Activated T-helper 17 cell treated with anti-CD3 and anti-CD28 coated beads, Interleukin-2, amount 50 U/mL, for 72 hours (primary cell): ENCODE results near the gene ORC2. TPM values are rescaled to one million over a fixed set of nuclear protein-coding genes. Genes with fewer than 3 reads are reported as not detected.
"Not testable (repeated sequence)": the region's sequence is repeated elsewhere in the genome, so short reads cannot be mapped to it uniquely, and the experiment has no call there.

ENCODE experiments used
- ATAC-seq: fragments of 150-1000 bp; cut with Tn5 transposase; replicated peaks from 2 replicates; pipeline ENCODE4 v1.10.0; 2021; ENCODE audit warnings: mild to moderate bottlenecking, moderate library complexity
- H3K27ac Mint-ChIP-seq: one replicate; pipeline ENCODE4 v1.8.0; 2022; ENCODE audit warnings: mixed read lengths
- H3K27me3 Mint-ChIP-seq: one replicate; pipeline ENCODE4 v1.8.0; 2022; ENCODE audit warnings: mixed read lengths
- H3K36me3 Mint-ChIP-seq: one replicate; pipeline ENCODE4 v1.8.0; 2022; ENCODE audit warnings: low read depth, mild to moderate bottlenecking, mixed read lengths
- H3K4me1 Mint-ChIP-seq: one replicate; pipeline ENCODE4 v1.8.0; 2022; ENCODE audit warnings: mixed read lengths
- H3K4me3 Mint-ChIP-seq: one replicate; pipeline ENCODE4 v1.8.0; 2022; ENCODE audit warnings: mild to moderate bottlenecking, mixed read lengths
- H3K9me3 Mint-ChIP-seq: one replicate; pipeline ENCODE4 v1.8.0; 2022; ENCODE audit warnings: mixed read lengths
- total RNA-seq, 2 donors: library from RNA; stranded (reverse); gene quantifications; one replicate each; pipeline ENCODE4 v1.2.3, GENCODE V29; 2022

Gene ORC2
- 10 to 100 TPM; 58.4 to 59.3 TPM for total RNA-seq

GRCh38 chr2:200963124-200963917, at the start of gene ORC2:
TSS of gene ORC2 (minus strand) at chr2:200963660. CDS start at chr2:200958123, 5,537 bp downstream.
- H3K27me3 Mint-ChIP-seq: no peaks in the 10 kb centered on the region

GRCh38 chr2:201008296-201008829, 44.9 kb upstream of the ORC2 start:
- H3K27ac Mint-ChIP-seq: no peak overlapping the region
- no peaks in the 10 kb centered on the region for H3K27me3 Mint-ChIP-seq
- ATAC-seq: no peak
- H3K9me3 Mint-ChIP-seq: no peaks in the 10 kb centered on the region
- no peak overlapping the region for H3K4me3 Mint-ChIP-seq
- H3K4me1 Mint-ChIP-seq: no peaks in the 10 kb centered on the region
- peaks cover 57% of the 10 kb centered on the region for H3K36me3 Mint-ChIP-seq

More at GRCh38 chr2:200963124-200963917, at the start of gene ORC2:
- Mint-ChIP-seq H3K9me3 (no peaks in the 10 kb centered on the region), H3K27ac (peak within 1 kb of the TSS; percentile 95), H3K36me3 (peaks cover 32% of the 10 kb centered on the region), H3K4me1 (peaks cover 31% of the 10 kb centered on the region), H3K4me3 (peak within 1 kb of the TSS; percentile 98)
- ATAC-seq: peak; percentile 96

GRCh38 chr2:201007584-201007998, 44.1 kb upstream of the ORC2 start:
- no peaks in the 10 kb centered on the region for H3K4me1 Mint-ChIP-seq
- ATAC-seq: no peak
- no peaks in the 10 kb centered on the region for H3K27me3 Mint-ChIP-seq
- no peaks in the 10 kb centered on the region for H3K9me3 Mint-ChIP-seq
- peaks cover 64% of the 10 kb centered on the region for H3K36me3 Mint-ChIP-seq
- H3K4me3 Mint-ChIP-seq: no peak overlapping the region
- no peak overlapping the region for H3K27ac Mint-ChIP-seq

- no peaks in the 10 kb centered on the region for H3K27me3 Mint-ChIP-seq
- ATAC-seq: no peak
- H3K27ac Mint-ChIP-seq: no peak overlapping the region
- H3K4me3 Mint-ChIP-seq: no peak overlapping the region
- peaks cover 71% of the 10 kb centered on the region for H3K36me3 Mint-ChIP-seq
- H3K9me3 Mint-ChIP-seq: no peaks in the 10 kb centered on the region
- no peaks in the 10 kb centered on the region for H3K4me1 Mint-ChIP-seq
Observed at GRCh38 chr2:201006704-201007103, 43.2 kb upstream of the ORC2 start.

GRCh38 chr2:201004370-201004769, 40.9 kb upstream of the ORC2 start:
- Mint-ChIP-seq H3K4me1 (no peaks in the 10 kb centered on the region), H3K9me3 (no peaks in the 10 kb centered on the region), H3K27ac (no peak overlapping the region), H3K27me3 (no peaks in the 10 kb centered on the region), H3K4me3 (no peak overlapping the region), H3K36me3 (peaks cover 83% of the 10 kb centered on the region)
- ATAC-seq: no peak

- H3K36me3 Mint-ChIP-seq: peaks cover 74% of the 10 kb centered on the region
- H3K9me3 Mint-ChIP-seq: no peaks in the 10 kb centered on the region
- no peak overlapping the region for H3K4me3 Mint-ChIP-seq
- H3K27me3 Mint-ChIP-seq: no peaks in the 10 kb centered on the region
- ATAC-seq: no peak
- no peaks in the 10 kb centered on the region for H3K4me1 Mint-ChIP-seq
- no peak overlapping the region for H3K27ac Mint-ChIP-seq
Observed at GRCh38 chr2:200993097-200993496, 29.6 kb upstream of the ORC2 start.

- H3K4me3 Mint-ChIP-seq: no peak overlapping the region
- ATAC-seq: no peak
- H3K4me1 Mint-ChIP-seq: no peaks in the 10 kb centered on the region
- no peaks in the 10 kb centered on the region for H3K9me3 Mint-ChIP-seq
- peaks cover 66% of the 10 kb centered on the region for H3K36me3 Mint-ChIP-seq
- no peak overlapping the region for H3K27ac Mint-ChIP-seq
- H3K27me3 Mint-ChIP-seq: no peaks in the 10 kb centered on the region
Observed at GRCh38 chr2:200987137-200987536, 23.7 kb upstream of the ORC2 start.

GRCh38 chr2:200985799-200986198, 22.3 kb upstream of the ORC2 start:
- no peak for ATAC-seq
- H3K4me1 Mint-ChIP-seq: no peaks in the 10 kb centered on the region
- no peak overlapping the region for H3K27ac Mint-ChIP-seq
- H3K27me3 Mint-ChIP-seq: no peaks in the 10 kb centered on the region
- H3K4me3 Mint-ChIP-seq: no peak overlapping the region
- peaks cover 66% of the 10 kb centered on the region for H3K36me3 Mint-ChIP-seq
- H3K9me3 Mint-ChIP-seq: no peaks in the 10 kb centered on the region

- Mint-ChIP-seq H3K27me3 (no peaks in the 10 kb centered on the region), H3K4me3 (no peak overlapping the region), H3K4me1 (no peaks in the 10 kb centered on the region), H3K9me3 (no peaks in the 10 kb centered on the region), H3K27ac (no peak overlapping the region), H3K36me3 (peaks cover 32% of the 10 kb centered on the region)
- ATAC-seq: no peak
Observed at GRCh38 chr2:200976710-200977109, 13.2 kb upstream of the ORC2 start.

GRCh38 chr2:200975672-200976071, 12.2 kb upstream of the ORC2 start:
- peak; percentile 74 for ATAC-seq
- Mint-ChIP-seq H3K27me3 (no peaks in the 10 kb centered on the region), H3K27ac (peak overlapping the region; percentile 48), H3K4me1 (no peaks in the 10 kb centered on the region), H3K4me3 (no peak overlapping the region), H3K9me3 (no peaks in the 10 kb centered on the region), H3K36me3 (peaks cover 22% of the 10 kb centered on the region)

- H3K27ac Mint-ChIP-seq, H3K36me3 Mint-ChIP-seq, H3K4me3 Mint-ChIP-seq, H3K9me3 Mint-ChIP-seq, ATAC-seq, H3K27me3 Mint-ChIP-seq: not testable (repeated sequence)
- peaks cover 20% of the 10 kb centered on the region for H3K4me1 Mint-ChIP-seq
Observed at GRCh38 chr2:200970057-200970456, 6.6 kb upstream of the ORC2 start.

GRCh38 chr2:200968735-200969134, 5.3 kb upstream of the ORC2 start:
- no peaks in the 10 kb centered on the region for H3K27me3 Mint-ChIP-seq
- no peaks in the 10 kb centered on the region for H3K9me3 Mint-ChIP-seq
- peaks cover 31% of the 10 kb centered on the region for H3K4me1 Mint-ChIP-seq
- H3K4me3 Mint-ChIP-seq: no peak overlapping the region
- peaks cover 1% of the 10 kb centered on the region for H3K36me3 Mint-ChIP-seq
- peak overlapping the region; percentile 51 for H3K27ac Mint-ChIP-seq
- ATAC-seq: no peak

- Mint-ChIP-seq H3K36me3 (peaks cover 7% of the 10 kb centered on the region), H3K9me3 (no peaks in the 10 kb centered on the region), H3K27me3 (no peaks in the 10 kb centered on the region), H3K4me1 (peaks cover 31% of the 10 kb centered on the region), H3K27ac (peak overlapping the region; percentile 51), H3K4me3 (no peak overlapping the region)
- ATAC-seq: no peak
Observed at GRCh38 chr2:200968162-200968561, 4.7 kb upstream of the ORC2 start.

GRCh38 chr2:200966770-200967169, 3.3 kb upstream of the ORC2 start:
- Mint-ChIP-seq H3K9me3 (no peaks in the 10 kb centered on the region), H3K27me3 (no peaks in the 10 kb centered on the region)

GRCh38 chr2:200964498-200964897, 1.0 kb upstream of the ORC2 start:
- no peak for ATAC-seq
- H3K4me3 Mint-ChIP-seq: peak overlapping the region; percentile 98
- H3K27me3 Mint-ChIP-seq: no peaks in the 10 kb centered on the region
- no peaks in the 10 kb centered on the region for H3K9me3 Mint-ChIP-seq
- H3K4me1 Mint-ChIP-seq: peaks cover 41% of the 10 kb centered on the region
- H3K36me3 Mint-ChIP-seq: peaks cover 21% of the 10 kb centered on the region
- peak overlapping the region; percentile 95 for H3K27ac Mint-ChIP-seq

More at GRCh38 chr2:200966770-200967169, 3.3 kb upstream of the ORC2 start:
- Mint-ChIP-seq H3K36me3 (peaks cover 19% of the 10 kb centered on the region), H3K27ac (peak overlapping the region; percentile 32), H3K4me3 (peak overlapping the region; percentile 9), H3K4me1 (peaks cover 41% of the 10 kb centered on the region)
- ATAC-seq: peak; percentile 25
